Measurements from ENCODE around the gene GNMT.

- TF ChIP-seq CTCF (IDR thresholded peaks at IDR 0.05; ENCODE audit: insufficient read depth, low read length) (no peak), POLR2AphosphoS5 (IDR thresholded peaks at IDR 0.05; ENCODE audit: low read depth) (no peak), GABPA (IDR thresholded peaks at IDR 0.05; ENCODE audit: low read depth) (no peak), REST (IDR thresholded peaks at IDR 0.05; ENCODE audit: insufficient replicate concordance, low read depth) (no peak)
These were observed 17.9 kb downstream of the GNMT start for GRCh38 chr6:42978487-42978838.

Measured in HL-60 (cell line).